Fibroblast of mammary gland (primary cell): ENCODE data around the gene FGF12.

Experiments used
- DNase-seq: peaks from one replicate; pipeline ENCODE4 v3.0.0-alpha.2; 2010; ENCODE audit warnings: low read depth
- H3K4me3 ChIP-seq: 2 replicates; pipeline ENCODE4 v1.5.1; 2011; ENCODE audit warnings: low read depth, mild to moderate bottlenecking, low read length, moderate library complexity; ENCODE audit not compliant: control insufficient read depth
- CTCF ChIP-seq: conservative IDR thresholded peaks from 2 replicates; pipeline ENCODE4 v1.5.1; 2011; ENCODE audit warnings: low read depth, low read length, inconsistent platforms; ENCODE audit not compliant: control insufficient read depth, insufficient read depth

FGF12 gene

GRCh38 chr3:192279664-192280063, 447.7 kb downstream of the FGF12 start:
- no peak overlapping the region for H3K4me3 ChIP-seq
- TF ChIP-seq CTCF, result no peak
- no peak for DNase-seq

- no peak for TF ChIP-seq CTCF
- no peak overlapping the region for H3K4me3 ChIP-seq
- DNase-seq, result no peak
Observed at GRCh38 chr3:192277477-192277876, 449.9 kb downstream of the FGF12 start.

- TF ChIP-seq CTCF, result no peak
- DNase-seq, result peak; percentile 13
Observed at GRCh38 chr3:192275741-192276355, 451.5 kb downstream of the FGF12 start.

GRCh38 chr3:192273697-192274010, 453.7 kb downstream of the FGF12 start:
- H3K4me3 ChIP-seq, result no peak overlapping the region
- TF ChIP-seq CTCF, result no peak
- DNase-seq, result no peak

More at GRCh38 chr3:192275741-192276355, 451.5 kb downstream of the FGF12 start:
- H3K4me3 ChIP-seq, result no peak overlapping the region

- no peak for TF ChIP-seq CTCF
- DNase-seq, result no peak
- no peak overlapping the region for H3K4me3 ChIP-seq
Observed at GRCh38 chr3:192273001-192273696, 454.2 kb downstream of the FGF12 start.

- TF ChIP-seq CTCF, result no peak
- no peak for DNase-seq
- no peak overlapping the region for H3K4me3 ChIP-seq
Observed at GRCh38 chr3:192262001-192262400, 465.3 kb downstream of the FGF12 start.

- no peak for TF ChIP-seq CTCF
- DNase-seq, result no peak
- H3K4me3 ChIP-seq, result no peak overlapping the region
Observed at GRCh38 chr3:192261135-192261534, 466.2 kb downstream of the FGF12 start.
